Spinal cord (tissue), 10 donors: ENCODE data around the gene PTPA. TPM values are rescaled to one million over a fixed set of nuclear protein-coding genes. Genes with fewer than 3 reads are reported as not detected.

Experiments
- DNase-seq, 6 donors: peaks; one replicate each; pipeline versions ENCODE4 v3.0.0 to v3.0.0-alpha.2; 2013 to 2015; ENCODE audit warnings: low spot score in 6 of 6, low read depth in 4 of 6
- H3K27ac ChIP-seq: one replicate; pipeline ENCODE4 v1.5.1; 2013; ENCODE audit warnings: low read depth, low read length, control low read depth
- H3K27me3 ChIP-seq: one replicate; pipeline ENCODE4 v1.6.1; 2013; ENCODE audit warnings: low read length; ENCODE audit not compliant: control insufficient read depth, insufficient read depth
- H3K36me3 ChIP-seq: one replicate; pipeline ENCODE4 v1.6.1; 2013; ENCODE audit warnings: low read length; ENCODE audit not compliant: control insufficient read depth, insufficient read depth
- H3K4me1 ChIP-seq: one replicate; pipeline ENCODE4 v1.6.1; 2013; ENCODE audit warnings: low read length; ENCODE audit not compliant: control insufficient read depth, insufficient read depth
- H3K4me3 ChIP-seq: one replicate; pipeline ENCODE4 v1.5.1; 2013; ENCODE audit warnings: low read depth, low read length, control low read depth
- H3K9me3 ChIP-seq: one replicate; pipeline ENCODE4 v1.6.1; 2013; ENCODE audit warnings: low read length; ENCODE audit not compliant: control insufficient read depth, insufficient read depth
- WGBS: methylation state at CpG from one replicate; pipeline ENCODE4 v1.1.5; 2013; ENCODE audit warnings: missing lambda C conversion rate; ENCODE audit not compliant: insufficient coverage; 5-methylcytosine and 5-hydroxymethylcytosine counted together
- polyA plus RNA-seq, 2 donors: library from polyadenylated mRNA; unstranded; fragments of 120-200 nt; gene quantifications; one replicate each; pipeline ENCODE4 v1.2.1, GENCODE V29; 2013; ENCODE audit not compliant: insufficient read length in 2 of 2
- total RNA-seq, 2 donors: library from RNA; depleted of rRNA in 1 of 2; stranded (reverse); fragments of 120-200 nt in 1 of 2; fragments of >200 nt in 1 of 2; gene quantifications; one replicate each; pipeline versions ENCODE4 v1.2.3 to v1.2.4, GENCODE V29; 2013 to 2014
- donor health status: healthy.

Gene PTPA
- total and polyA plus RNA-seq, 4 donors = 62.3 to 117 (median 107) TPM

- Histone ChIP-seq H3K4me3 (peak overlapping the region; percentile 46), H3K9me3 (no peaks in the 10 kb centered on the region), H3K36me3 (peaks cover 65% of the 10 kb centered on the region), H3K27ac (peak overlapping the region; percentile 100), H3K27me3 (no peaks in the 10 kb centered on the region), H3K4me1 (peaks cover 66% of the 10 kb centered on the region)
- peak; percentile 83 to 98 (median 92) for DNase-seq
- 7% methylated on average over 9 of the region's 11 CpGs for WGBS
Measured at GRCh38 chr9:129139993-129140396, 28.8 kb downstream of the PTPA start.

GRCh38 chr9:129140397-129141065, 29.3 kb downstream of the PTPA start:
- Histone ChIP-seq H3K4me3 (peak overlapping the region; percentile 46), H3K36me3 (peaks cover 65% of the 10 kb centered on the region), H3K27me3 (no peaks in the 10 kb centered on the region), H3K27ac (peak overlapping the region; percentile 100), H3K9me3 (no peaks in the 10 kb centered on the region), H3K4me1 (peaks cover 72% of the 10 kb centered on the region)
- WGBS = 16% methylated on average over 8 of the region's 8 CpGs
- peak in 2 of 6 donors; percentile 41 to 68 for DNase-seq

DNA sequence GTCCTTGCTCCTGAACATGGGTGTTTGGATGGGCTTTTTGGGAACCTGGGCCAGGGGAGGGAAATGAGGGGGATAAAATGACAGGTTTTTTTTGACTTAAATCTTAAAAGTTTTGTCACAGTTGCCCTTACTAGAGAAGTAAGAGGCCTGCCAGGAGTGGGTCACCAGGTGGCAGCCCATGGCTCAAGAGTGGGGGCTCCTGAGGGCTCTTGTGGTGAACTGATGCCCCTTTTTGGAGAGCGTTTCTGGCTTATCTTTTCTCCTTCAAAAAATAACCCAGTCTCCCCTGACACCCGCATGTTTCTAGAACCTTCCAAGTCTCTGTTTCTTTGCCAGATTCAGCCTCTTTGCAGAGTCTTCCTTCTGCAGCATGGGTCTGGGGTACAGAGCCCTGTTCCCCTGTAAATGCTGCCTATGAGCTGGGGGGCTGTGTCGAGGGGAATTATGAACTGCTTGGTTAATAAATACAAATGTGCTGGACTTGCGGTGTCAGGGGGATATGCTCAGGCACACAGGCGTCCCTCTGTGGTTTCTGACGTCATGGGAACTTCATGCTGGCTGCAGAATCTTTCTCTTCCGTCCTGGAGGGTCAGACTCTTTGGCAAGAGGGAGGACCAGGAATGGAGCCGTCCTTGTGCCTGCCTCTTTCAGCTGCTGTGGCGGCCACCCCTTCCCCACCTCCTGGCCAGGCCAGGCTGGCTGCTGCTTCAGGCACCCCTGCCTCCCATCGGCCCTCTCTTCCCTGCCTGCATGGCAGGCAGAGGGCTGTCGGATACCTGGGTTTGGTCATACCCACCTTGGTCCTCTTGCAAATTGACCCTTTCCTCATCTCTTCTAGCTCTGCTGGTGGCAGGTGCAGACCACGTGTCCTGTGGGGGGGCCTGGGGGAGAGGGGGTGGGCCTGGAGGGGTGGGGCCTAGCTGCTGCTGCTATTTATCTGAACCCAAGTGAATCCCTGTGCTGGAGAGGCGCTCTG, 30.1 kb downstream of the PTPA start:
- Histone ChIP-seq H3K36me3 (peaks cover 65% of the 10 kb centered on the region), H3K9me3 (no peaks in the 10 kb centered on the region), H3K4me3 (peak overlapping the region; percentile 24), H3K27me3 (no peaks in the 10 kb centered on the region), H3K4me1 (peaks cover 80% of the 10 kb centered on the region), H3K27ac (peak overlapping the region; percentile 100)
- DNase-seq = peak in 2 of 6 donors; percentile 40 to 80
- 39% methylated on average over 10 of the region's 13 CpGs for WGBS

DNA sequence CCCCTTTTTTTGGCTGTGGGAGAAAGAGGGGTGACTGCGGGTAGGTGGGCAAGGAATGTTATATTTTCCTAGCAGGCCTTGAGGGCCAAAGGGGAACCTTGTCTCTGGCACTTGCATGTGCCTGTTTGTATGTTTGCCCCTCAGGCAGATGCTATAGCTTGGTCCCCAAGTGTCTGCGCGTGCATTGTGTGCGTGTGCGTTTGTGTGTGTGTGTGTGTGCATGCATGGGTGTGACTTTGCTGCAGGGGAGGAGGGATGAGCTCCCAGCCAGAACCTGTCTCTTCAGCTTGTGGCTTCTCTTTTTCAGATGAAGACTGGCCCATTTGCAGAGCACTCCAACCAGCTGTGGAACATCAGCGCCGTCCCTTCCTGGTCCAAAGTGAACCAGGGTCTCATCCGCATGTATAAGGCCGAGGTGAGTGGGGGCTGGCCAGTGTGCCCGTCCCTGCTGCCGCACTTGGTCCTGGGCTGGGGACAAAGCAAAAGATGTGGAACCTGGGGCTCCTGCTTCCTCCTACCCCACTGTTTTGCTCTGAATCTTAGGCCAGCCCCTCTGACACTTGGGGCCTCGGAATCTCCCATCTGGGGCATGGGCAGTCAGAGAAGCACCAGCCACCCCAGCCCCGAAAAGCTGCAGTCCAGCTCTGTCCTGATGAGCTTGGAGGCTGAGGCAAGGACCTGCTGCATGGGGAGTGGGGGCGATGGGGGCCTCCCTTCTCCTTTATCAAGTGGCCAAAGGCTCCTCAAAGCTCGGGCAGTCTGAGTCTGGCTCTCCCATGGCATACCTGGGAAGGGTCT, 31.1 kb downstream of the PTPA start:
- Histone ChIP-seq H3K9me3 (no peaks in the 10 kb centered on the region), H3K4me3 (no peak overlapping the region), H3K27me3 (no peaks in the 10 kb centered on the region), H3K27ac (peak overlapping the region; percentile 100), H3K4me1 (peaks cover 90% of the 10 kb centered on the region), H3K36me3 (peaks cover 65% of the 10 kb centered on the region)
- 70% methylated on average over 14 of the region's 15 CpGs for WGBS
- DNase-seq = peak in 1 of 6 donors; percentile 50

GRCh38 chr9:129143031-129143927, 32.1 kb downstream of the PTPA start:
- Histone ChIP-seq H3K27me3 (no peaks in the 10 kb centered on the region), H3K4me1 (peaks cover 86% of the 10 kb centered on the region), H3K9me3 (no peaks in the 10 kb centered on the region), H3K4me3 (no peak overlapping the region), H3K27ac (peak overlapping the region; percentile 100), H3K36me3 (peaks cover 65% of the 10 kb centered on the region)
- WGBS = 48% methylated on average over 13 of the region's 14 CpGs
- peak in 2 of 6 donors; percentile 82 to 90 for DNase-seq

GRCh38 chr9:129145316-129145715, 34.1 kb downstream of the PTPA start:
- Histone ChIP-seq H3K27ac (peak overlapping the region; percentile 96), H3K4me3 (no peak overlapping the region), H3K4me1 (peaks cover 66% of the 10 kb centered on the region), H3K36me3 (peaks cover 77% of the 10 kb centered on the region), H3K27me3 (no peaks in the 10 kb centered on the region), H3K9me3 (no peaks in the 10 kb centered on the region)
- no peak for DNase-seq
- 73% methylated on average over 2 of the region's 2 CpGs for WGBS

GRCh38 chr9:129145841-129146292, 34.7 kb downstream of the PTPA start:
- DNase-seq = peak in 1 of 6 donors; percentile 80
- Histone ChIP-seq H3K4me1 (peaks cover 61% of the 10 kb centered on the region), H3K27me3 (no peaks in the 10 kb centered on the region), H3K4me3 (no peak overlapping the region), H3K9me3 (no peaks in the 10 kb centered on the region), H3K27ac (peak overlapping the region; percentile 96), H3K36me3 (peaks cover 82% of the 10 kb centered on the region)
- 57% methylated on average over 6 of the region's 7 CpGs for WGBS

- H3K27me3 ChIP-seq = no peaks in the 10 kb centered on the region
- peaks cover 88% of the 10 kb centered on the region for H3K36me3 ChIP-seq
- 49% methylated on average over 7 of the region's 8 CpGs for WGBS
- peak in 1 of 6 donors; percentile 61 for DNase-seq
- no peaks in the 10 kb centered on the region for H3K9me3 ChIP-seq
- no peak overlapping the region for H3K4me3 ChIP-seq
- H3K4me1 ChIP-seq = peaks cover 55% of the 10 kb centered on the region
- H3K27ac ChIP-seq = peak overlapping the region; percentile 96
Measured at GRCh38 chr9:129146441-129146941, 35.3 kb downstream of the PTPA start.
